Measurements from ENCODE around the gene PMAIP1. TPM values are rescaled to one million over a fixed set of nuclear protein-coding genes. Genes with fewer than 3 reads are reported as not detected.
"Not testable (repeated sequence)": the region's sequence is repeated elsewhere in the genome, so short reads cannot be mapped to it uniquely, and the experiment has no call there.

The PMAIP1 gene
- total RNA-seq = 1 to 10 TPM; 1.3 to 1.4 TPM
- polyA plus RNA-seq (ENCODE audit: insufficient read length in 2 of 2) = 1 to 10 TPM; 1.1 to 1.9 TPM
- long read RNA-seq, donor 1, partial matches to known transcripts = 0 of 1 reads
- long read RNA-seq, donor 1, other reads (novel, unspliced or antisense) = 0 of 1 reads
- long read RNA-seq, donor 2 = 0 reads
- long read RNA-seq, donor 3 = 0 reads
- long read RNA-seq, donor 4, partial matches to known transcripts = 0 of 1 reads
- long read RNA-seq, donor 4, other reads (novel, unspliced or antisense) = 0 of 1 reads

DNA sequence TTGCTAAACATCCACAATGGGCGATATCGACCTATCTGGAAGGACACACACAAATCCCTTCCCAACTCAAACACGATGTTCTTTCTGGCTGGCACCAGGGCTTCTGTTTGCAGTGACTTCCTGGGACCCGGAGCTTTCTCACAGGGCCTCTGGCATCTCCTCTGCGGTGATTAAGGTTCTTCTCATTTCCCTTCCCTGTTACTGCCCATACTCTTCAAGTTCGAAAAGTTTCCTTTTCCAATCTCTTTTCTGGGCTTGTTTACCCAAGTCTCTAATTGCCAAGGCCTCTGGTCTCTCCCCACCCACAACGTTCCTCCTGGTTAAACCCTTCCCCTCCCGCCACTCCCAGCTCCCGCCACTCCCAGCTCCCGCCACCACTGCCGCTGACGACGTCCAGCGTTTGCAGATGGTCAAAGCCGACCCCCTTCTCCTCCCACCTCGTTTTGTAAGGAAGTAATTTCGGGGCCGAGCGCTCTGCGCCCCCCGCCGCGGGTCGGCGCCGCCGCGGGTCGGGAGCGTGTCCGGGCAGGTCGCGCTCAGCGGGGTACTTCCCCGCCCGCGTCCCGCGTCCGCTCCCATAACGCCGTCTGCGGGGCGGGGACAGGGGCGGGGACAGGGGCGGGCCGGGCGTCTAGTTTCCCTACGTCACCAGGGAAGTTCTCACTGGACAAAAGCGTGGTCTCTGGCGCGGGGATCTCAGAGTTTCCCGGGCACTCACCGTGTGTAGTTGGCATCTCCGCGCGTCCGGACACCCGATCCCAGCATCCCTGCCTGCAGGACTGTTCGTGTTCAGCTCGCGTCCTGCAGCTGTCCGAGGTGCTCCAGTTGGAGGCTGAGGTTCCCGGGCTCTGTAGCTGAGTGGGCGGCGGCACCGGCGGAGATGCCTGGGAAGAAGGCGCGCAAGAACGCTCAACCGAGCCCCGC, at the start of gene PMAIP1:
Gene PMAIP1, plus strand, starts transcription at position 699 of the 924 bp plus-strand sequence. Its CDS starts 182 bp downstream, at position 881.
- no peak within 1 kb of the TSS for H3K27ac ChIP-seq (ENCODE audit: low read depth, low read length)
- under 1% methylated on average over 71 of the region's 73 CpGs for WGBS (ENCODE audit: insufficient coverage)
- peak in 5 of 6 donors; percentile 48 to 92 (median 64) for DNase-seq (ENCODE audit: low read depth in 4 of 6, low spot score in 6 of 6)
- H3K36me3 ChIP-seq (ENCODE audit: control insufficient read depth, insufficient read depth, low read length) = no peaks in the 10 kb centered on the region
- H3K4me1 ChIP-seq (ENCODE audit: control insufficient read depth, insufficient read depth, low read length) = peaks cover 20% of the 10 kb centered on the region
- H3K27me3 ChIP-seq (ENCODE audit: control insufficient read depth, insufficient read depth, low read length) = peaks cover 56% of the 10 kb centered on the region
- peak within 1 kb of the TSS; percentile 58 for H3K4me3 ChIP-seq (ENCODE audit: low read depth, low read length)
- no peaks in the 10 kb centered on the region for H3K9me3 ChIP-seq (ENCODE audit: control insufficient read depth, insufficient read depth, low read length)

GRCh38 chr18:59851784-59852399, 47.9 kb upstream of the PMAIP1 start:
- no peak for DNase-seq (ENCODE audit: low read depth in 4 of 6, low spot score in 6 of 6)
- Histone ChIP-seq H3K9me3 (ENCODE audit: control insufficient read depth, insufficient read depth, low read length) (no peaks in the 10 kb centered on the region), H3K4me3 (ENCODE audit: low read depth, low read length) (no peak overlapping the region), H3K4me1 (ENCODE audit: control insufficient read depth, insufficient read depth, low read length) (no peaks in the 10 kb centered on the region), H3K27me3 (ENCODE audit: control insufficient read depth, insufficient read depth, low read length) (no peaks in the 10 kb centered on the region), H3K27ac (ENCODE audit: low read depth, low read length) (no peak overlapping the region), H3K36me3 (ENCODE audit: control insufficient read depth, insufficient read depth, low read length) (no peaks in the 10 kb centered on the region)
- WGBS (ENCODE audit: insufficient coverage) = 64% methylated on average over 7 of the region's 8 CpGs

GRCh38 chr18:59852548-59852947, 47.2 kb upstream of the PMAIP1 start:
- Histone ChIP-seq H3K27me3 (ENCODE audit: control insufficient read depth, insufficient read depth, low read length) (no peaks in the 10 kb centered on the region), H3K27ac (ENCODE audit: low read depth, low read length) (no peak overlapping the region), H3K9me3 (ENCODE audit: control insufficient read depth, insufficient read depth, low read length) (no peaks in the 10 kb centered on the region), H3K4me1 (ENCODE audit: control insufficient read depth, insufficient read depth, low read length) (no peaks in the 10 kb centered on the region), H3K36me3 (ENCODE audit: control insufficient read depth, insufficient read depth, low read length) (no peaks in the 10 kb centered on the region), H3K4me3 (ENCODE audit: low read depth, low read length) (no peak overlapping the region)
- WGBS (ENCODE audit: insufficient coverage) = 94% methylated on average over 1 of the region's 2 CpGs
- DNase-seq (ENCODE audit: low read depth in 4 of 6, low spot score in 6 of 6) = no peak

- no peaks in the 10 kb centered on the region for H3K9me3 ChIP-seq (ENCODE audit: control insufficient read depth, insufficient read depth, low read length)
- no peak overlapping the region for H3K4me3 ChIP-seq (ENCODE audit: low read depth, low read length)
- no peaks in the 10 kb centered on the region for H3K36me3 ChIP-seq (ENCODE audit: control insufficient read depth, insufficient read depth, low read length)
- no CpG with 5 or more reads among the region's 3 CpGs for WGBS (ENCODE audit: insufficient coverage)
- DNase-seq (ENCODE audit: low read depth in 4 of 6, low spot score in 6 of 6) = no peak
- no peaks in the 10 kb centered on the region for H3K27me3 ChIP-seq (ENCODE audit: control insufficient read depth, insufficient read depth, low read length)
- no peak overlapping the region for H3K27ac ChIP-seq (ENCODE audit: low read depth, low read length)
- no peaks in the 10 kb centered on the region for H3K4me1 ChIP-seq (ENCODE audit: control insufficient read depth, insufficient read depth, low read length)
These were observed 46.4 kb upstream of the PMAIP1 start for GRCh38 chr18:59853380-59853779.

- H3K4me3 ChIP-seq (ENCODE audit: low read depth, low read length); H3K27ac ChIP-seq (ENCODE audit: low read depth, low read length); DNase-seq (ENCODE audit: low read depth in 4 of 6, low spot score in 6 of 6); H3K9me3 ChIP-seq (ENCODE audit: control insufficient read depth, insufficient read depth, low read length); H3K4me1 ChIP-seq (ENCODE audit: control insufficient read depth, insufficient read depth, low read length); H3K36me3 ChIP-seq (ENCODE audit: control insufficient read depth, insufficient read depth, low read length); H3K27me3 ChIP-seq (ENCODE audit: control insufficient read depth, insufficient read depth, low read length): not testable (repeated sequence)
- 96% methylated on average over 4 of the region's 4 CpGs for WGBS (ENCODE audit: insufficient coverage)
These were observed 45.8 kb upstream of the PMAIP1 start for GRCh38 chr18:59853988-59854387.

- no peaks in the 10 kb centered on the region for H3K4me1 ChIP-seq (ENCODE audit: control insufficient read depth, insufficient read depth, low read length)
- H3K9me3 ChIP-seq (ENCODE audit: control insufficient read depth, insufficient read depth, low read length) = no peaks in the 10 kb centered on the region
- H3K36me3 ChIP-seq (ENCODE audit: control insufficient read depth, insufficient read depth, low read length) = no peaks in the 10 kb centered on the region
- no peak overlapping the region for H3K4me3 ChIP-seq (ENCODE audit: low read depth, low read length)
- H3K27me3 ChIP-seq (ENCODE audit: control insufficient read depth, insufficient read depth, low read length) = no peaks in the 10 kb centered on the region
- no peak for DNase-seq (ENCODE audit: low read depth in 4 of 6, low spot score in 6 of 6)
- H3K27ac ChIP-seq (ENCODE audit: low read depth, low read length) = no peak overlapping the region
- 92% methylated on average over 3 of the region's 4 CpGs for WGBS (ENCODE audit: insufficient coverage)
These were observed 38.8 kb upstream of the PMAIP1 start for GRCh38 chr18:59861009-59861408.

GRCh38 chr18:59861963-59862819, 37.6 kb upstream of the PMAIP1 start:
- H3K27ac ChIP-seq (ENCODE audit: low read depth, low read length) = no peak overlapping the region
- no peak for DNase-seq (ENCODE audit: low read depth in 4 of 6, low spot score in 6 of 6)
- no peaks in the 10 kb centered on the region for H3K4me1 ChIP-seq (ENCODE audit: control insufficient read depth, insufficient read depth, low read length)
- 79% methylated on average over 4 of the region's 7 CpGs for WGBS (ENCODE audit: insufficient coverage)
- H3K4me3 ChIP-seq (ENCODE audit: low read depth, low read length) = no peak overlapping the region
- H3K27me3 ChIP-seq (ENCODE audit: control insufficient read depth, insufficient read depth, low read length) = no peaks in the 10 kb centered on the region
- H3K9me3 ChIP-seq (ENCODE audit: control insufficient read depth, insufficient read depth, low read length) = no peaks in the 10 kb centered on the region
- H3K36me3 ChIP-seq (ENCODE audit: control insufficient read depth, insufficient read depth, low read length) = no peaks in the 10 kb centered on the region

DNA sequence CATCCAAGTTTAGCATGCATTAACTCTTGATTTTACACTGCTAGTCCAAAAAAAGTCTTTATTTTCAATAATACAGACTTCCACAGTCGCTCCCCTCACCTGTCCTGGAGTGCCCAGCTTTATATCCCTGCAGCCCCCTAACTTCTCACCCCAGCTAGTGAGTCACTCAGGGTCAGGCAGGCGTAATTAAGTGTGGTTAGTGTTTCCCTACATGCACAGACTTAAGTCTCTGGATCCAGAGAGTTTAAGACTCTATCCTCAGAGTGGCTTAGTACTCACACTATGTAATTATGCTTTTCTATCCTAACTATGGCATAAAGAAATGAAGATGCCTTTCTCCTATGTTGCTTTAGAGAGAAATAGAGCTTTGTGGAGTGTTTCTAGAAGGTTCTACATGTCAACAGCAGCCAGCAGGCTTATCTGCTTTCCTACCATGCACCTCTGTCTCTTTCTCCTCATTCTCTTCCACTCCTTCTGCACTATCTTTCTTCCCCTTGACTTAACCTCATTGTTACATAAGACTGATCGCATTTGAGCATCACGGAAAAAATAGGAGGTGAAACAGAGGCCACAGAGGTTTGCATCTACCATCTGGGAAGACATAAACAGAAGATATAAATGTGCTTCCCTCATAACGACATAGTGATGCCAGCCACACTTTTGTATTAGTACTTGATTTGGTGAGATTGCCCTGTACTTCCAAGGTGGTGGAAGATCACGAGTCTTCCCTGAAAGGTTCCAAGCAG, 34.4 kb upstream of the PMAIP1 start:
- 63% methylated on average over 2 of the region's 6 CpGs for WGBS (ENCODE audit: insufficient coverage)
- H3K4me1 ChIP-seq (ENCODE audit: control insufficient read depth, insufficient read depth, low read length) = no peaks in the 10 kb centered on the region
- no peaks in the 10 kb centered on the region for H3K27me3 ChIP-seq (ENCODE audit: control insufficient read depth, insufficient read depth, low read length)

More for the DNA sequence above, 34.4 kb upstream of the PMAIP1 start:
- Histone ChIP-seq H3K27ac (ENCODE audit: low read depth, low read length) (no peak overlapping the region), H3K36me3 (ENCODE audit: control insufficient read depth, insufficient read depth, low read length) (no peaks in the 10 kb centered on the region), H3K4me3 (ENCODE audit: low read depth, low read length) (no peak overlapping the region), H3K9me3 (ENCODE audit: control insufficient read depth, insufficient read depth, low read length) (no peaks in the 10 kb centered on the region)
- no peak for DNase-seq (ENCODE audit: low read depth in 4 of 6, low spot score in 6 of 6)
